CD4-positive, alpha-beta T cell treated with Interleukin-17A for 4 hours (primary cell): Measurements from ENCODE around the gene ATP5PB.
A peak's percentile ranks its signal among the peaks of the same experiment; 100 is the strongest.

Experiments
- DNase-seq: peaks from one replicate; pipeline ENCODE4 v3.0.0-alpha.2; 2020; ENCODE audit warnings: mixed read lengths

Gene ATP5PB

DNA sequence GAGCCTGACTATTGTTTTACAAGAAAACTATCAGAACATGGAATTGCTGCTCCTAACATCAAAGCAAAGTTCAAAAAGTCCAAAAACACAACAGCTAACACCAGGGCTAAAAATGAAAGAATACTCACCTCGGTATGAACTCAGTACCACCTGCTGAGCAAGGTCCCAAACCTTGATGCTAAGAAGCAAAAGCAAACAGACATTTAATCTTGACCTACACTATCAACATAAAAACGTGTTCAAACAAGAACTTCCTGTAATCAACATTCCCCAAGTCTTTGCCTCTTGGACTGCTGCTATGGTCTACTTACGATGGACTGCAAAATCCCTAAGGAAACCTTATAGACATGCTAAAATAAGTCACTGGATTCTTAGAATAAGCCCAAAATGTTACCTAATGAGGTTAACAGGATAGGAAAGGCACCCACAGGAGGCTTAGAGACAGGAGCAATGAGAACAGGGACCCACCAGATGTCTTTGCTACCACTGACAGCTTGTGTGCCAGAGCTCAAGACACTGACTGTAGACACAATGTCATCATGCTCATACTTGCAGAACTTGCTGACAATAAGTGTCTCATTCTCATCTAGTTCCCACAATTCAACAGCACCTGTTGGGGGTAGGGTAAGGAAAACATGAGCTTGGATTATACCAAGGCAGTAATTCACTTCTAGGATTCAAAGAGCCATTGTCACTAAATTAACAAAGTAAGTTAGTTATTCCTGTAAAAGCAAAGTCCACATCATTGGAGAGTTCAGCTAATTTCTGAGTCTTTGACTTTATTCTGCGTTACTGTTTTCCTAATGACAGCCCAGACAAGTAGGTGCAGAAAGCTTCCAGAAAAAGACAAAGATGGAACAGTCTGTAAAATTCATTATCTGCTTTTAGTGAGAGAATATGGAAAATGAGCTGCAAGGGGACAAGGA lies 2.0 kb upstream of the ATP5PB start:
- DNase-seq: no peak

DNA sequence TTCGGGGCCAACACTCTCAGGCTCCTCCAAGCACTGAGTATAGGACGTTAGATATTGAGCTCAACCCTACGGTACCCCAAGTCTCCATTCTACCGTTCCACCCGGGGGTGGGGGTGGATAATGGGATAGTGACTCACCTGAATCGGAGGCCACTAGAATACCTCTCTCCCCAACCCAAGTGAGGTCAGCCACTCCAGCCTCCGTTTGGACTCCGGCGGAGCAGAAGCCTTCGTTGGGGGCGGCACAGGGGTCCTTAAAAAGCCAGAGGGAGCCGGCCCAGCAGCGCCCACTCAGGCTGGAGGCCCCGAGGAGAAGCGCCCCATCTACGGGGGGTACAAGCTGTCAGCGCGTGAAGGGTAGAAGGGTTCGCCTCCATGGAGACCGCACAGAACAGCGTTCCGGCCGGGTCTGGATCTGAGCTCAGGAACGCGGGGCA lies 764 bp upstream of the ATP5PB start:
- no peak for DNase-seq

DNA sequence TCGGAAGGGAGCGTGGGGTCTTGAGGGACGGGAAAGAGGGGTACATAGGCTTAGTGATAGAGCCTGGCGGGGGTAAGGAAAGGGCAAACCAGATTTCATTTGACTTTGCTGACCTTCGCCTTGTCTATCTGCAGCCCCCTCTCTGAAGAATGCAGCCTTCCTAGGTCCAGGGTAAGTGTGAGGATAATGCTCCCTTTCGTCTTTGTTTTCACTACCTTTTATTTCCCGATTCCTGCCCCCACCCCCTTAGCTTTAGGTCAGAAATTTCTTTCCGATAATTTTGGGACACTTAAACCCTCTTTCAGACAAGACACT lies 396 bp downstream of the ATP5PB start:
- no peak for DNase-seq

DNA sequence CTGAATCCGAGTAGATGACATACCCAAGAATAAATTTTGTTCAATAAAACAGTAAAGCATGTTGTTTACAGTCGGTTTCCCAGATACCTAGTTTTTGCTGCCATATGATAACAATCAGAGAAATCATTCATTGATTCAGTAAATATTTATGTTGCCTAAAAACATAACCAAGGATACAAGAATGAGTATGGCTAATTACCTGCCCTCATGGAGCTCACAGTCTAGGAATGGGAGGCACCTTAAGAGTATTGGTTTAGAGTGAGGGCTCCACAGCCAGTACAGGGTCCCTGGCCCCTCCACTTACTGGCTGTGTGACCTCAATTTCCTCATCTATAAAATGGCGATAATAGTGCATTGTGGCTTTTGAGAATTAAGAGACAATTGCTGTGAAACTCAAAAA lies 921 bp downstream of the ATP5PB start:
- DNase-seq: no peak

DNA sequence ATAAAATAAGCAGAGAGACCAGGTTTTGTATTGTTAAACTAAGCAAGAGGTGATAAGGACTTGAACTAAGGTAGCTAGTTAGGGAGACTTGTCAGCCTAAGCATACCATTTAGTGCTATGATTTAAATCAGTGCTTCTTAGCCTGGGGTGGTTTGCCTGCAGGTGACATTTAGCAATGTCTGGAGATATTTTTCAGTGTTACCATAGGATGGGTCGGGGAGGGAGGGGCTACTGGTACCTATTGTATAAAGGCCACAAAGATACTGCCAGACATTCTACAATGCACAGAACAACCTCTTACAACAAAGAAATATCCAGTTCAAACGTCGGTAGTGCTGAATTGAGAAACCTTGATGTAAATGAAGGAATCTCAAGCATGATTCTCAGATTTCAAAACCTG lies 3.3 kb downstream of the ATP5PB start:
- no peak for DNase-seq

DNA sequence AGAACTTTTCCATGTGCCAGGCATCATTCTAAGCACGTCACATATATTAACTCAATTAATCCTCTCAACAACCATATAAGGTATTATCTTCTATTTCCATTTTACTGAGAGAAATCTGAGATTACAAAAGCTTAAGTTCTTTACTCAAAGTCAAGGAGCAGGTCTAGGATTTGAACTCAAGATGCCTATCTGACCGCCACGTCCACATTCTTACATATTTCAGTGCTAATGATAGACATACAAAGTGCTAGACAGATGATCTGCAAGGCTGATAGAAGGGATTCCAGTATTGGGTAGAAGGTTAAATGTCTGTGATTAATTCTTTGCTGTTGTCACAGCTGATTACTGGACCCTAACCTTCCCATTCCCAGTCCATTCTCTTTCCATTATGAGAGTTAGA lies 4.4 kb downstream of the ATP5PB start:
- DNase-seq: no peak

DNA sequence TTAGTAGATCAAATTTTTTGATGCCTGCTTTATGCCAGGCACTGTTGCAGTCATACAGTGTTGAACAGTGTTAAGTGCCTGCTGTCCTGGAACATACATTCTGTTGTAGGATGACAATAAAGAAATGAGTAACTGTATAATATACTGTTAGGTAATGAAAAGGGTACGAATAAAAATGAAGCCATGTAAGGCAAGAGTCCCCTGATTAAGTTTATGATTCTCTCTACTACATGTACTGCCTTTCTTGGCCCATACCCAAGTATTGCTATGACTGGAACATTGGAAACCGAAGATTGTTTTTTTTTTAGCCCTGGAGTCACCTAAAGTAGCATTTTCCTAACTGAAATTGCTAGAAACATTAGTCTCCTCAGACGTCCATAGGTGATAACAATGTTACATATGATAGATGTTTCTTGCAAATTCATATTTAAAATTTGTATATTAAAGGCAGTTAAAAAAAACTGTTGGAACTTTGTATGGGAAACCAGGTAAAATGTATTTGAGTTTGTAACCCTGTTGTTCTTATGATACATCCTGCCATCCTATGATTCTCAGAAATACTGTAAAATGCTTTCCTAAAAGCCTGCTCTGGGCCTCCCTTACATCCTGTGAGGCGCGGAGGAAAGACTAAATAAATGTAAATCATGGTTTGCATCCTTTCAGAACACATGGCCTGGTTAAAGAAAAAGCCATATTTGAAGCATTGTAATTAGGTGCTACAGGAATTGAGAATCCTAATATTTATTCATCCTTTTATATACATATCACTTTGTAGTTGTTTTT lies 5.8 kb downstream of the ATP5PB start:
- no peak for DNase-seq

DNA sequence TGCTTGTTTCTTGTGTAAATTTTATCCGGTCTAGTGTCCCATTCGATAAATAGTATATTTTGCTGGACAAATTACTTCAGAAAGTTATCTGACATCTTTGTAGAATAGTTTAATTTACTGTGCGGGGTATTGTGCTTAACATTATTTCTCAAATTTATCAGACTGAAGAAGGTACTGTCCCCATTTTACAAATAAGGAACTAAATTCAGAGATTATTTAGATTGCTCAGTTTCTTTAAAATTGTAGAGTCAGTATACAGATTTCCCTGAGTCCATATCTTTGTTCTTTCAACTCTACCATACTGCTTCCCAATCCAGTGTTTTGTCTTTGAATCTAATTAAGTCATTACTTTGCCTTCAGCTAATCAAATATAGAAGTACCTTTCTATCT lies 6.4 kb downstream of the ATP5PB start:
- no peak for DNase-seq

DNA sequence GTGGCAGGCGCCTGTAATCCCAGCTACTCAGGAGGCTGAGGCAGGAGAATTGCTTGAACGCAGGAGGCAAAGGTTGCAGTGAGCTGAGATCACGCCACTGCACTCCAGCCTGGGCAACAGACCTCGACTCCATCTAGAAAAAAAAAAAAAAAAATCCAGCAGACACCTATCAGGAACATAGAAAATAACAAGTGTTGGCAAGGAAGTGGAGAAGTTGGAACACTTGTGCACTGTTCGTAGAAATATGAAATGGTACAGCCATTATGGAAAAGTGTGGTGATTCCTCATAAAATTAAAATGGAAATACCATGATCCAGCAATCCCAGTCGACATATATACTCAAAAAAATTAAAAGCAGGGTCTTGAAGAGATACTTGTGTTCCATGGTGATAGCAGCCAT lies 12.5 kb downstream of the ATP5PB start:
- DNase-seq: no peak

DNA sequence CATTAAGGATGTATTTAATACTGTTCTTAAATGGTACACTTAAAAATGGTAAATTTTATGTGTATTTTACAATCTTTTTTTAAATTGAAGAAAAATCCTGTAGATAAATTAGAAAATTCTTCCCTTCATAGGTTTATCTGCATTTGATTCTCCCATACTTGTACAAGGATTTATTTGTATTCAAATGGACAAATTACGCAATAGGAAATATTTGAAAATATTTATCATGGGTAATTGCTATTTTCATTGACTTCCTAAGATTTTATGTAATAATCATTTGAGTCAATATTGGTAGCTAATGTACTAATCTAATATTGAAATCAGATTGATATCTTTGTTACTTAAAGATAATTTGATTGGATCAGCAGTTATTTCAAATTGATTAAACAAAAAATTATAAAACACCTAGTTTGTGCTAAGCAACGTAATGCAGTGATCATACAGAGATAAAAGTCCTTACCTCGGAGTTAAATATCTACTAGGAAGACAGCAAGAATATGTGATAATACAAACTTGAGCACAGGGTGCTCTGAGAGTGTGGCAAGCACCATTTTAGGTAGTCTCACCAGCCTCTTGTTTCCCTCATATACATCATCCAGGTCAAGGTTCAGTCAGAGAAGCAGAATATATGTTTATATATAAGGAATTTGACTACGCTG lies 13.2 kb downstream of the ATP5PB start:
- DNase-seq: no peak

DNA sequence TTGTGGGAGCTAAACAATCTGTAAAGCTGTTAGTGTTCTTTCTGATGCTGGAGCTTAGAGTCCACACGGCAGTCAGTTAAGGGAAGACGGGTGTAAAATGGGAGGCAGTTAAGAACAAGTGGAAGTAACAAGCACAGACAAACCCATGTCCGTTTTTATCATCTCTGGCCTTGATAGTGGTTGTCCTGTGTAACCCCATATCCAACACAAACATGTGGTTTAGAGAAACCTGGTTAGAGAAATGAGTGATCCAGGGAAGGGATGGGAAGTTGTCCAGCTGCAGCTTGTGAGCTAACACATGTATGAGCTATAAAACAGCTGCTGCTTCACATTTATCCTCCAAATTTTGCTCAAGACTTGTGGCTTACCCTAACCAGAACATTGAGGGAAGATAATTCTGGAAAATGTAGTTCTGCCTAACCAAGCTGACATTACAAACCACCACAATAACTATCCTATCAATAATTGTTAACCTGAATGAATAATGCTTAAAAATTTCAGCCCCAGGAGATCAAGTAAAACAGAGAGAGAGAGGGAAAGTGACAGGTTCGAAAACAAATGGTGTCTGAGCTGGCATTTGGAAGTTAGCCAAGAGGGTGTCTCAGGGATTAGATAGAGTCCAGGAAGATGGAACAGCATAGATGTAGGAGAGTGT lies 13.9 kb downstream of the ATP5PB start:
- no peak for DNase-seq

DNA sequence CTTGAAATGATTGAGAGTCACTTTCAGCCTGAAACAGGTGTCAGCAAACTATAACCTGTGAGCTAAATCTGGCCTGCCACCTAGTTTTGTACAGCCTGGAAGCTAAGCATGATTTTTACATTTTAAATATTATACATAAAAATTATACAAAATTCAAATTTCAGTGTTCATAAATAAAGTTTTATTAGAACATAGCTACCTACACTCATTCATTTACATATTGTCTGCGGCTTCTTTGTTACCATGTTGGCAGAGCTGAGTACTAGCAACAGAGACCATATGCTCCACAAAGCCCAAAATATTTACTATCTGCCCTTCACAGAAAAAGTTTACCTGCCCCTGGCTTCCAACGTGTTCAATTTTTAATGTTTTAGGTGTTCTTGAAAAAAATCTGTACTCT lies 16.5 kb downstream of the ATP5PB start:
- no peak for DNase-seq

DNA sequence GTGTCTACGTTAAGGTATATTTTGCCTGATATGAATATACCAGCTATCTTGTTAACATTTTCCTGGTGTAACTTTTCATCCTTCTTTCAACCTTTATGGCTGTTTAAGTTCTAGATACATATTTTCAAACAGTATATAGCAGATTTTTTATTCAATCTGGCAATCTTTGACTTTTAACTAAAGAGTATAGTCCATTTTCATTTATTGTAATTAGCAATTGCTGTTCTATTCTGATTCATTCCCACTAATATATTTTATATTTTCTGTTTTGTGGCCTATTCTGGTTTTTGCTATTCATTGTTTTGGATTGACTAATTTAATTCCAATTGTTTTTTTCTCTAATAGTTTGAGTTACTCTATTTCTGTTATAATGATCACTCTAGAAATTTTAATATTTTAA lies 17.2 kb downstream of the ATP5PB start:
- no peak for DNase-seq

DNA sequence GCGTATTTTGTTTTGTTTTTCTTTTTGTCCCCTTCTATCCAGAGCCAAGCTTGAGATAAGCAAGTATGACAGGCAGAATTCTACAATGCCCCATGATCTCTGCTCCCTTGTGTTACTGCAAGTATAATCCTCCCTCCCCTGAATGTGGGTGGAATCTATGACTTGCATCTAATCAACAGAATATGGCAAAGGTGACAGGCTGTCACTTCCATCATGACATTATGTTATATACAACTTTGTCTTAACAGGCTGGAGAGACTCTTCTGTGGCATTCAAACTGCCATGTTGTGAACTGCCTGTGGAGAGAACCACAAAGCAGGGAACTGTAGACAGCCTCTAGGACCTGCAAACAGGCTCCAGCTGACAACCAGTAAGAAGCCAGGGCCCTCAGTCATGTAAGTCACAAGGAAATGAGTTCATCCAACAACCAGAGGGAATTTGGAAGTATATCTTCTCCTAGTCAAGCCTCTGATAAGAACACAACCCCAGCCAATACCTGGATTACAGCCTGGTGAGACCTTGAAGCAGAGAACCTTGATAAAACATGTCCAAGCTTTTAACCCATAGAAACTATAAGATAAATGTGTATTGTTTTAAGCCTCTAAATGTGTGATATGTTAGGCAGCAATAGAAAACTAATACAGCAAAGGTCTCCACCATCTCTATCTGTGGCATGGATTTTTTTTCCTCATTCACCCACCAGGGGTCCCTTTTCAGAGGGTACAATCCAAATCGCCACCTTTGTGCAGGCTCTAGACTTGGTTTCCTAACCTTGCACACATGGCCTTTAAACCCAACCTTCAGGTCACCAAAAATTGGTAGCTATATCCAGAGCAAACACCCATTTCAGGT lies 18.8 kb downstream of the ATP5PB start:
- DNase-seq: no peak

DNA sequence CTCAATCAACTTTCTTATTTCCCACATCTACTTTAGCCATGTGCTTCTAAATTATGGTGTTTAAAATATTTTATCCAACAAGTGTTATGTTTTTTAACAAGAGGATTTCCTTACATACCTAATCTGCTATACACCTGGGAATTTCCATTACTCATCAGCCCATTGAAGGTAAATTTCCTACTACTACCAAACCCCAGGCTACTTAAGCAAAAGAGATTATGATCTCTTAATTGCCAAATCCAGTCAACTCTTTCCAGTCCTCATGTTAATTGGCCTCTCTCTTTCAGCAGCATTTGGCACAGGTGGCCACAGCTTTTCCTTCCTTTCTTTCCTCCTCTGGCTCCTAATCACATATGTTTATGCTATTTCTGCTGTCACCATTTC lies 19.4 kb downstream of the ATP5PB start:
- no peak for DNase-seq

DNA sequence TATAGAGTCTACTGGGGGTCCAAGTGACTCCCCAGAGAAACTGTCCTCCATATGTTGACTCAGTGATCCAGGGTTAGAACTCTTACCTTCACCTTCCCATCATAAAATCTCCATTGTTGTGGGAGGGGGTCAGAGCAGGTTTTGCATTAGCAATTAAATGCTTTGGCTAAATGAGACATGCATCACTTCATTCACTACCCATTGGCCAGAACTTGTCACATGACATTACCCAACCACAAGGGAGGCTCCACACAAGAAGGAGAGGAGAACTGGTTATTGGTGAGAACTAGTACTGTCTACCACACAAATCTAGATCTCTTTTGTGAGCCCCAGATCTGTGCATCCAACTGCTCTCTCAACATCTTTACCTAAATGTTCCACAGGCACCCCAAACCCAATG lies 20.3 kb downstream of the ATP5PB start:
- no peak for DNase-seq

DNA sequence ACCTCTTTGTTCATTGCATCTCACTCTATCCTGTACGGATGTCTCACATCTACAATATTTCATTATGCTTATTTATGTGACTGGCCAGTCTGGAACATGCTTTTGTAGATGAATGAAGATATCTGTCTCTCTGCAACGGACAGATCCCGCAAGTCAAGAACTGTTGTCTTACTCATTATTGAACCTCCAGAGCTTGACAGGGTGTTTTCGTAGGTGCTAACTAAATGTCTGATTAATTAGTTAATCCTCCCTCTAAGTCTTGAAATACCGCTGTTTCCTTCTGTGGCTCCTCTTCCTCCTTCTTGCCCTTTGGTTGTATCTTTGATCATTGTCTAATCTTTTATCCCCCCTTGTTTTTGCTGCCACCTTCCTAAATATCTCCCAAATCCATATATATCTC lies 21.3 kb downstream of the ATP5PB start:
- no peak for DNase-seq

DNA sequence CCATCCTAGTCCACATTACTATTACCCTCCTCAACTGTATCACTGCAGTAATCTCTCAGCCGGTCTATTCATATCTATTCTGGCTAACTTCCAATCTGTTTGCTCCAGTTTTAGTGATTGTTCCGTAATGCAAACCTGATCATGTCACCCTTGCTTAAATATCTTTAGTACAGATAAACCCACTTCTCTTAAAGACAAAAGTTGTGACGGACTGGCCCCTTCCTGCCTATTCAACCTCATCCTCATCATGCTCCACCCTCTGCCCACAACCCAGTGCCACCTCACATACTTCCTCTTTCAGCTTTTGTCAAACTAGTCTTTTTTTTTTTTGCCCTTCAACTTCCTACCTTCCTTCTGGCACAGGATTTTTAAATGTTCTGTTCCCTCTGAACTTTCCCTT lies 21.7 kb downstream of the ATP5PB start:
- peak; percentile 81 for DNase-seq

DNA sequence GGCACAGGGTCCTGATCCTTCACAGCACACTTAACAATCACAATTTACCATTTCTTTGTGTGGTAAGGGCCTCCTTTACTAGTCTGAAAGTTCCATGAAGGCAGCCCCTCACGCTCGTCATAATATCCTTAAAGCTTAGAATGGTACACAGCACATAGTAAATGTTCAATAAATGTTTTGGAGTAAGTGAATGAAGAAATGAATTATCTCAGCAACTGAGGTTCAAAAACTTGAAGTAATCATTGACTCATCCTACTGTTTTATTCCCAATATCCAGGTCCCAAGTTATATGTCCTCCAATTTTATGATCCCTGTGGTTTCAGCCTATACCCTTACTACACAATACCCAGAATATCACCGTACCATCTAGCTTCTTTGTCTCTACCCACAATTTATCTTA lies 22.3 kb downstream of the ATP5PB start:
- DNase-seq: no peak

DNA sequence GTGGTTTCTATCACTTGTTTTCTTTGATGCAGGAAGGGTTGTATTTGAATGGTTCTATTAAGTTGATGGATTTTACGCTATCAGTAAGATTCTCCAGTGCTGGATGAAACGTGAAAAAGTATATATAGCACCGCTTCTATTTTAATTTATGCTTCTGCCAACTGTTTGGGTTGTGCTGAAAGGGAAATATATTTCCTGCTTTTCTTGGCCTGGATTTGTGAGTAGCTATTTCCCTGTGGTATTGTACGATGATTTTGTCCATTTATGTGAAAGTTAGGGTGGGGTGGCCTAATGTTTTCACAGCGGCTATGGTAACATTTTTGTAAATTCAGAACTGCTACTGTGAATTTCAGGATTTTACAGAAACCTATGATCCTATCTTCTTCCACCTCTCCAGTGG lies 24.8 kb downstream of the ATP5PB start:
- no peak for DNase-seq

DNA sequence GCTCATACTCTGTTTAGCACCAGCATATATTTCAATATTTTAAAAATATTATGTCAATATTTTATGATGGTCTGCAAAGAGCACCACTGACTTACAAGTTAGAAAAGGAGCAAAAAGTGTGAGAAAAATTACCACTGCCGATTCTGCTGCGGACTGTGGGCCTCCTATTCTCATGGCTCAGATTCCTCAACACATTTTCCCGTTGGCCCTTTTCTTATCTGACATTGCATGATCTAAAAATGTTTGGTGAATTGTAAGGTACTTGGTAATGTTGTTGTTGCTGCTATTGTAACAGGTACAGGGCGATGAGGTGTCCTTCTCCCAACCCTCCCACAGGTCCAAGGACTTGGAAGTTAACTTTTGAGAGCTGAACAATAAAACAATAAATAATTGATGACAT lies 25.3 kb downstream of the ATP5PB start:
- DNase-seq: no peak

DNA sequence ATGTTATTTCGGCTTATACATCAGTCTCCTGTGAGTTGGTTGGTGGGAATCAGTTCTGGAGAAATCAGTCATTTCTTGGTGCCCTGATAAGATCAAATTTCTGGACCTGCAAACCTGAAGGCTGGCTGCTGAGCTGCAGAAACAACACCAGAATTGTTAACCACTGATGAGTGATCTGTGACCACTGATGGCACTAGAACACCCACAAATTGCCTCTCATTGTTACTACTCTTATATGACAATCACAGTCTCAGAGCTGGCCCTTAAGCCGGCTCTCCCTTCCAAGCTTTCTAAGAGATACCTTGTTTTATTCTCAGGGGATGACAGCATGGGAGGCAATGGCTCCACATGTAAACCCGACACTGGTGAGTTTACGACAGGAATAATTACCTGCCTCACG lies 26.4 kb downstream of the ATP5PB start:
- peak; percentile 19 for DNase-seq
